HCT116 (cell line): ENCODE measurements around the gene ADK. TPM values are rescaled to one million over a fixed set of nuclear protein-coding genes. Genes with fewer than 3 reads are reported as not detected.

ENCODE experiments used
- ATAC-seq: fragments of 200-7000 bp; cut with Tn5 transposase; 2 replicates; pipeline ENCODE4 v1.9.1; 2020; ENCODE audit warnings: mild to moderate bottlenecking, moderate library complexity
- BruUV-seq: library from RNA; stranded (reverse); fragments of 400-500 nt; replicated peaks from 2 replicates; lab custom pipeline; 2021; lab: Mats Ljungman, UMichigan
- CTCF ChIA-PET: fragments of 300-600 bp; sonication (Branson Sonifier 250); formaldehyde crosslinking; loops from one replicate; lab custom pipeline; 2021; ENCODE audit warnings: antibody characterized with exemption; lab: Charles Lee
- POLR2A ChIA-PET: fragments of 300-600, 350-600 bp; sonication (Branson Sonifier 250); formaldehyde crosslinking; loops from one replicate; lab custom pipeline; 2021; ENCODE audit warnings: antibody characterized with exemption; lab: Charles Lee
- RAD21 ChIA-PET, 2 experiments: fragments of 300-600 bp; sonication (Branson Sonifier 250); formaldehyde crosslinking; loops; one replicate each; lab custom pipeline; 2023; ENCODE audit warnings: low total read pairs in 2 of 2; ENCODE audit not compliant: uncharacterized antibody in 2 of 2, unreplicated experiment in 2 of 2, low non-redundant PET in 1 of 2; lab: Charles Lee
- DNase-seq: peaks from one replicate; pipeline ENCODE4 v3.0.0-alpha.2; 2010; ENCODE audit warnings: low read depth, low spot score
- H2AFZ ChIP-seq: fragments of 200-600 bp; shearing (Covaris generic), sonication (generic); 2 replicates; pipeline ENCODE4 v1.6.1; 2017; ENCODE audit warnings: low read depth, mixed run types, mixed read lengths, antibody characterized with exemption, low read length; ENCODE audit not compliant: poor library complexity, severe bottlenecking
- H3K27ac ChIP-seq: 2 replicates; pipeline ENCODE4 v1.5.1; 2012; ENCODE audit warnings: low read depth, low read length
- H3K27me3 ChIP-seq: fragments of 200-600 bp; sonication (generic); 2 replicates; pipeline ENCODE4 v1.6.1; 2016; ENCODE audit warnings: mixed run types, low read length, mixed read lengths; ENCODE audit not compliant: insufficient read depth
- H3K36me3 ChIP-seq, 2 experiments: fragments of 200-500 bp in 1 of 2; fragments of 200-600 bp in 1 of 2; sonication (Bioruptor generic) in 1 of 2; sonication (generic) in 1 of 2; 2 replicates each; pipeline versions ENCODE4 v1.5.1 to v1.6.1; 2014 to 2016; ENCODE audit warnings: low read length in 2 of 2, inconsistent platforms in 1 of 2, mixed read lengths in 1 of 2, mixed run types in 1 of 2; ENCODE audit not compliant: insufficient read depth in 2 of 2, control insufficient read depth in 1 of 2
- H3K4me1 ChIP-seq, 2 experiments: fragments of 200-600 bp in 1 of 2; sonication (generic) in 1 of 2; 2 replicates each; pipeline versions ENCODE4 v1.5.1 to v1.6.1; 2012 to 2017; ENCODE audit warnings: low read length in 2 of 2, inconsistent platforms in 1 of 2, mild to moderate bottlenecking in 1 of 2, mixed read lengths in 1 of 2, mixed run types in 1 of 2, moderate library complexity in 1 of 2; ENCODE audit not compliant: insufficient read depth in 2 of 2, control insufficient read depth in 1 of 2
- H3K4me2 ChIP-seq: fragments of 200-600 bp; sonication (generic); 2 replicates; pipeline ENCODE4 v1.6.1; 2017; ENCODE audit warnings: mixed run types, low read length, mixed read lengths
- H3K4me3 ChIP-seq, 2 experiments: fragments of 200-600 bp in 1 of 2; sonication (generic) in 1 of 2; replicated peaks in 1 of 2; 2 replicates each; pipeline ENCODE4 v1.5.1; 2011 to 2016; ENCODE audit warnings: low read length in 2 of 2, control low read depth in 1 of 2, low read depth in 1 of 2, mild to moderate bottlenecking in 1 of 2, mixed read lengths in 1 of 2, mixed run types in 1 of 2
- H3K79me2 ChIP-seq: fragments of 200-600 bp; sonication (generic); 2 replicates; pipeline ENCODE4 v1.6.1; 2017; ENCODE audit warnings: mild to moderate bottlenecking, mixed run types, low read length, moderate library complexity, mixed read lengths; ENCODE audit not compliant: insufficient read depth
- H3K9ac ChIP-seq: fragments of 200-600 bp; sonication (generic); 2 replicates; pipeline ENCODE4 v1.6.1; 2016; ENCODE audit warnings: low read length, mixed read lengths
- H3K9me2 ChIP-seq: fragments of 200-600 bp; sonication (generic), shearing (Covaris generic); 2 replicates; pipeline ENCODE4 v1.6.1; 2017; ENCODE audit warnings: mixed run types, mild to moderate bottlenecking, moderate library complexity; ENCODE audit not compliant: insufficient read depth
- H3K9me3 ChIP-seq, 2 experiments: fragments of 200-500 bp in 1 of 2; fragments of 200-600 bp in 1 of 2; sonication (Bioruptor generic) in 1 of 2; sonication (generic) in 1 of 2; 2 replicates each; pipeline ENCODE4 v1.6.1; 2014 to 2017; ENCODE audit warnings: low read length in 2 of 2, mixed read lengths in 2 of 2, inconsistent platforms in 1 of 2, low read depth in 1 of 2, mild to moderate bottlenecking in 1 of 2, mixed run types in 1 of 2, moderate library complexity in 1 of 2; ENCODE audit not compliant: control insufficient read depth in 1 of 2, insufficient read depth in 1 of 2
- H4K20me1 ChIP-seq: fragments of 200-600 bp; sonication (generic), shearing (Covaris generic); 2 replicates; pipeline ENCODE4 v1.6.1; 2017; ENCODE audit warnings: mixed run types, mild to moderate bottlenecking, moderate library complexity; ENCODE audit not compliant: insufficient read depth
- ATF3 ChIP-seq: IDR thresholded peaks from 2 replicates; pipeline ENCODE4 v1.6.1; 2012
- CBX3 ChIP-seq: IDR thresholded peaks from 2 replicates; pipeline ENCODE4 v1.6.1; 2012; ENCODE audit warnings: low read depth
- EGR1 ChIP-seq: IDR thresholded peaks from 2 replicates; pipeline ENCODE4 v1.6.1; 2012; ENCODE audit warnings: low read depth
- ELF1 ChIP-seq: IDR thresholded peaks from 2 replicates; pipeline ENCODE4 v1.6.1; 2012; ENCODE audit warnings: low read depth, borderline replicate concordance
- EZH2 ChIP-seq: fragments of 200-600 bp; sonication (generic); IDR thresholded peaks from 2 replicates; pipeline ENCODE4 v1.6.1; 2017; ENCODE audit warnings: antibody characterized with exemption, mixed run types
- EZH2phosphoT487 ChIP-seq: fragments of 200-600 bp; IDR thresholded peaks from 2 replicates; pipeline ENCODE4 v1.6.1; 2018; ENCODE audit warnings: antibody characterized with exemption, borderline replicate concordance
- MAX ChIP-seq: IDR thresholded peaks from 2 replicates; pipeline ENCODE4 v1.6.1; 2012
- POLR2A ChIP-seq: IDR thresholded peaks from 2 replicates; pipeline ENCODE4 v1.7.0; 2011; ENCODE audit warnings: borderline replicate concordance; ENCODE audit not compliant: insufficient read depth, insufficient read length; ENCODE audit errors: extremely low read depth
- POLR2AphosphoS5 ChIP-seq: IDR thresholded peaks from 2 replicates; pipeline ENCODE4 v1.6.1; 2011; ENCODE audit warnings: mild to moderate bottlenecking, low read depth, low read length, moderate library complexity
- SIN3A ChIP-seq: IDR thresholded peaks from 2 replicates; pipeline ENCODE4 v1.6.1; 2012; ENCODE audit warnings: low read depth
- SRF ChIP-seq: IDR thresholded peaks from 2 replicates; pipeline ENCODE4 v1.6.1; 2012; ENCODE audit warnings: low read depth
- TCF7L2 ChIP-seq: IDR thresholded peaks from 2 replicates; pipeline ENCODE4 v1.7.0; 2011; ENCODE audit warnings: borderline replicate concordance, inconsistent platforms; ENCODE audit not compliant: insufficient read depth, insufficient read length; ENCODE audit errors: extremely low read depth
- YY1 ChIP-seq: IDR thresholded peaks from 2 replicates; pipeline ENCODE4 v1.6.1; 2011; ENCODE audit warnings: low read length, low read depth, moderate library complexity, mild to moderate bottlenecking; ENCODE audit not compliant: insufficient replicate concordance; ENCODE audit errors: extremely low read depth
- ZBTB33 ChIP-seq: IDR thresholded peaks from 2 replicates; pipeline ENCODE4 v1.6.1; 2011; ENCODE audit warnings: mild to moderate bottlenecking, low read length, moderate library complexity; ENCODE audit not compliant: insufficient replicate concordance; ENCODE audit errors: extremely low read depth
- ZNF274 ChIP-seq: fragments of 200-500 bp; sonication (Bioruptor generic); IDR thresholded peaks from 2 replicates; pipeline ENCODE4 v1.6.1; 2014; ENCODE audit warnings: mild to moderate bottlenecking, low read depth, low read length, inconsistent platforms
- intact Hi-C: fragments of 100-400 bp; cut with micrococcal nuclease; formaldehyde crosslinking; loops from 2 replicates; pipeline ENCODE4 v1.10.0; 2022
- total RNA-seq: library from RNA; stranded (reverse); gene quantifications from one replicate; pipeline ENCODE4 v1.2.1, GENCODE V29; 2021; ENCODE audit not compliant: unreplicated experiment

ADK gene
- total RNA-seq, 1 experiment from 2014 or later = 55.0 TPM

GRCh38 chr10:74690393-74690792, 539.4 kb downstream of the ADK start:
- ChIA-PET CTCF (no interaction called here), RAD21 (no interaction called here), POLR2A (no interaction called here)
- no TSS peak for BruUV-seq
- H3K36me3 ChIP-seq = no peaks in the 10 kb centered on the region
- H3K27ac ChIP-seq = no peak overlapping the region
- H3K9me3 ChIP-seq = no peaks in the 10 kb centered on the region
- no peaks in the 10 kb centered on the region for H4K20me1 ChIP-seq
- H3K9me2 ChIP-seq = no peaks in the 10 kb centered on the region
- H3K4me1 ChIP-seq = no peaks in the 10 kb centered on the region
- no peak for ATAC-seq
- TF ChIP-seq TCF7L2 = no peak
- TF ChIP-seq EGR1 = no peak
- TF ChIP-seq EZH2phosphoT487 = no peak
- TF ChIP-seq CBX3 = no peak
- TF ChIP-seq MAX = no peak
- TF ChIP-seq SRF = no peak
- no peak for TF ChIP-seq YY1
- H3K9ac ChIP-seq = no peak overlapping the region
- intact Hi-C loops = no loop called here
- no peak overlapping the region for H3K4me3 ChIP-seq
- H3K27me3 ChIP-seq = no peaks in the 10 kb centered on the region
- no peak overlapping the region for H2AFZ ChIP-seq
- H3K4me2 ChIP-seq = no peak overlapping the region
- no peaks in the 10 kb centered on the region for H3K79me2 ChIP-seq
- DNase-seq = no peak

- H3K27me3 ChIP-seq = no peaks in the 10 kb centered on the region
- no peaks in the 10 kb centered on the region for H3K4me1 ChIP-seq
- no peak overlapping the region for H3K27ac ChIP-seq
- no peak overlapping the region for H3K4me2 ChIP-seq
- no TSS peak for BruUV-seq
- DNase-seq (no peak), ATAC-seq (no peak)
- H3K9me3 ChIP-seq = no peaks in the 10 kb centered on the region
- no peaks in the 10 kb centered on the region for H3K9me2 ChIP-seq
- ChIA-PET POLR2A (no interaction called here), CTCF (no interaction called here), RAD21 (no interaction called here)
- no peaks in the 10 kb centered on the region for H4K20me1 ChIP-seq
- no peak overlapping the region for H2AFZ ChIP-seq
- intact Hi-C loops = no loop called here
- H3K9ac ChIP-seq = no peak overlapping the region
- no peaks in the 10 kb centered on the region for H3K79me2 ChIP-seq
- no peaks in the 10 kb centered on the region for H3K36me3 ChIP-seq
- no peak for TF ChIP-seq ATF3
- no peak for TF ChIP-seq SRF
- TF ChIP-seq POLR2AphosphoS5 = no peak
- no peak for TF ChIP-seq ELF1
- no peak for TF ChIP-seq ZBTB33
- no peak for TF ChIP-seq EZH2
- TF ChIP-seq POLR2A = no peak
- TF ChIP-seq EZH2phosphoT487 = no peak
- TF ChIP-seq SIN3A = no peak
- TF ChIP-seq ZNF274 = no peak
- H3K4me3 ChIP-seq = no peak overlapping the region
Measured at GRCh38 chr10:74691164-74691563, 540.1 kb downstream of the ADK start.
